GM18907 (cell line): ENCODE measurements around the gene DISP3.

Source experiments
- ATAC-seq: cut with Tn5 transposase; IDR thresholded peaks from one replicate; pipeline ENCODE4 v1.9.1; 2021; ENCODE audit warnings: mild to moderate bottlenecking, moderate library complexity; ENCODE audit not compliant: unreplicated experiment

Gene DISP3

DNA sequence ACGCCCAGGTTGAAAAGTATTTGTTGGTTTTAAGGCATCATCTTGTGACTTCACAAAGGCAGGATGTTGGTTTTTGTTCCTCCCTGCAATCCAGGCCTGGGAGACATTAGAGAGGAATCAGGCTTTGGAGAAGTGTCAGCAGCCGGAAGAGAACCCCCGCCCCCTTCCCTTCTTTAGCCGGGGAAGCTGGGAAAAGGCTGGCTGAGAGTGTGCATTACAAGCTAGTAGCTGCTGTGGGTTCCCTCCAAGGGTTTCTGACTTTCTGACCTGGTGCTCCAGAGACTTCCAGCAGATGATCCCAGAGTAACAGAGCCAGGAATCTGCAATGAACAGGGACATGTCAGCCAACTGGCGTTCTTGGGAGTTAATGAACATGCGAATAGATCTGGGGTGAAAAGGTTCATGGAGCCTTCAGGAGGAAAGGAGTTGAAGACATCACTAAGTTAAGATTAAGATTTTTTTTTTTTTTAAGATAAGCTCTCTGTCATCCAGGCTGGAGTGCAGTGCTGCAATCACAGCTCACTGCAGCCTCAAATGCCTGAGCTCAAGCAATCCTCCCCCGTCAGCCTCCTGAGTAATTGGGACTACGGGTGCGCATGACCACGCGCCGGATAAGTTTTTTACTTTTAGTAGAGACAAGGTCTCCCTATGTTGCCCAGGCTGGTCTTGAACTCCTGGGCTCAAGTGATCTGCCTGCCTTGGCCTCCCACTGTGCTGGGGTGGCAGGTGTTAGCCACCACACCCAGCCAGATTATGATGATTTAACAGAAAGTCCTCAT, 7.5 kb downstream of the DISP3 start:
- ATAC-seq = no peak

DNA sequence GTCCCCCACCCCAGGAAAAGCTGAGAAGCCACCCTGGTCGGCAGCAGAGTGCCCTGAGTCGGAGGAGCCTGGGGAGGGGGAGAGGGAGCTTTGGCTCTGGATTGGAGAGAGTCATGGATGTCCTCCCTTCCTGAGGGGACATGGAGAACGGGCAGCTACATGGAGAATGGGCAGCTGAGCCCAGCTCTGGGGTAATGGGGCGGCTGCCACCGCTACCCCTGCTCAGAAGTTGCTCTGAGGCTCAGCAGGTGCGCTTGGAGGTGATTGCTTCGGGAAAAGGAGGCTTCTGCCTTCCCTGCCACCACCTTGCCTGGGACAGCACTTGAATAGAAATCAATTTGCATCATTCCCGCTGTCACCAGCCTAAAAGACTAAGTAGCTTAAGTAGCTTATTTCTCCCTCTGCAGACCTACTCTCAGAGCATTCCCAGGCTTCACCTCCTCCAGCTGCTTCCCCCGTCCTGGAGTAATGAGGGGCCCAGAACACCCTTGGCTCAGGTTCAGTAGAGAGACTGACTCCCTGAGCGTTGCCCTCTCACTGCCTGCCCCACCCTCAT, 8.3 kb downstream of the DISP3 start:
- ATAC-seq = no peak

DNA sequence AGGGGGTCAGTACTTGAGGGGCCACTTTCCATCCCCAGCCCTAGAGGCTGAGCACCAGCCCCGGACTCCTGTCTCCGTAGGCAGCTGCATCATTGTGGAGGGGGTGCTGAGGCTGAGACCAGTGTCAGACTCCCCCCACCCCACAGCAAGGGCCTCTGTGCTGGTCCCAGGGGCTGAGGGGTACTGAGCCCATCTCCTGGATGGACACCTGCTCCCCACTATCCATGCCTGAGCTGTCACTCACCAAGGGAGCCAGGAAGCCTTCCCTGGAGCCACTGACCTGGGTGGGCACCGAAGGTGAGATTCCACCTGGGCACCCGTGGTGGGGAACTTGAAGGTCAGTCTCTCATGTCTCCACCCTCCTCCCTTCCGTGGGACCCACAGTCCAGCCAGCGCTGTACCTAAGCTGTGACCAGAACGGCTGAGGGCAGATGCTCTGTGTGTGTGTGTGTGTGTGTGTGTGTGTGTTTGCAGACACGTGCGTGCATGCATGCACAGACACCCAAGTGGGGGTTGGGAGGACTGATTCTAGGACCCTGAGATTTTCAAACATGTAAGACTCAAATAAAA, 9.3 kb downstream of the DISP3 start:
- ATAC-seq = no peak

DNA sequence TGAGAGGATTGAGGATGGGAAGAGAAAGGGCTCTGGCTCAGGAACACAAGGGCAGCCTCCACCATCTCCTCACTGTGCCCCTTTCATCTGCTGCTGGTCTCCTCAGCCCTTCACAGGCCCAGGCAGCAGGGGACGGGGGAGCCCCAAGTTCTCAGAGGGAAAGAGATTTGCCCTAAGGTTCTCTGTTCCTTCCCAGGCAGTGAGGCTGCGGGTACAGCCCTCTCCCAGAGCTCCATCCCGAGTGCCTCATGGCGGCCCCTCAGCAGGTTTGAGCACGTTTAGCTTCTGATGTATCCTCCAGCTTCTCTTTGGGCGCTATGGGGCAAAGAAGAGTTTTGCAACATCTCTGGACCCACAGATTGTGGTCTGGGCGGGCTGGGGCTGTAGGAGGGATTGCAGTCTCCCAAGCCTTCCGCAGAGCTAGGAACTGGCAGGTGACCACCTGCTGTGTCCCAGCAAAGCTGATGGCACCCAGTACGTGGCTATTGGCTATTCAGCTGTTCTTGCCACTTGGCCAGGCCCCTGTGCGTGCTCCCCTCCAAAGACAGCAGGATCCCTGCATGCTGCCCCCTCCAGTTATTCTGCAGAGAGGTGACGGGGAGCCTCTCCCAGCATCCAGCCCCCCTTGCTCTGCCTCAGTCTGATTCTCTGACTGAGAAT, 10.1 kb downstream of the DISP3 start:
- ATAC-seq = no peak

DNA sequence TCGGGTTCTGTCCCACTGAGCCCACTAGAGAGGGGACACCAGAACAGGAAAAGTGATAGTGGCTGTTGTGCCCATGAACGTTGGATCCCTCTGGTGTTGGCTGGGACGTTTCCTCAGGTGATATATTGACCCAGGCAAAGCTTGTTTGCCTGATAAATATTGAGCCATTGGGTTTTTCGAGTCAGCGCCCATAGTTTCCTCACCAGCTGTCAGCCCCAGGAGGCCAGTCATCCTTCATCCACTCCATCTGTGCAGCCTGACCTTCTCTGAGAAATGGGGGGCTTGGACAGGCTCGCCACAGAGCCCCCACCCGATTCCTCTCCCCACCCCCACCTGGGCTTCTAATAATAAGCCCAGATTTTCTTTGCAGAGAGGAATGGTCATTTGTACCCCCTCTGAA, 13.3 kb downstream of the DISP3 start:
- ATAC-seq = no peak

DNA sequence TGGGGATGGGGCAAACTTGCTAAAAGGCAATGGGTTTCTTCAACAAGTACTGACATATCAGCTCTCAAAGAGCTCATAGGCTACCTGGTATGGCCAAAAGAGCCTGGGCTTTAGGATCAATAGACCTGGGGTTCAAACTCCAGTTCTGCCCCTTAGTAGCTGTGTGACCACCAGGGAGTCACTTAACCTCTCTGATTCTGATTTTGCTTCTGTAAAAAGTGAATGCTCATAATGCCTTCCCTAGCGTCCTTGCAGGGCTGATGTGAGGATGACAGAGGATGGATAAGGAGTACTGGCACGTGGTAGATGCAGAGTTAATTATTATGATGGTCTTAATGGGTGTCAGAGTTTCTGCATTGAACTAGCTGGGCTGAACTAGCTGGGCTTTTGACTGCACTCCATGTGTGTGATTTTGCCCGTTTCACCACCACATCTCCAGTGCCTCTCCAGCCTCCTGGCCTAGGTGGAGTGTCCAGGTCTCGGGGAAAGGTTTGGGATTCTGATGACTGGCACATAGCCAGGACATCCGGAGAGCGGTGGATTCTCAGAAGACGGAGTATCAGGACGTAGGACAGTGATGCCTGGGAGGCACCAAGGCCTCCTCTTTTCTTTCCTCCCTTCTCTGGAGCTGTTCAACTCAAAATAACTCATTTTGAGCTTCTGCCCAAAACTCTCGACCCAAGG, 15.2 kb downstream of the DISP3 start:
- no peak for ATAC-seq

DNA sequence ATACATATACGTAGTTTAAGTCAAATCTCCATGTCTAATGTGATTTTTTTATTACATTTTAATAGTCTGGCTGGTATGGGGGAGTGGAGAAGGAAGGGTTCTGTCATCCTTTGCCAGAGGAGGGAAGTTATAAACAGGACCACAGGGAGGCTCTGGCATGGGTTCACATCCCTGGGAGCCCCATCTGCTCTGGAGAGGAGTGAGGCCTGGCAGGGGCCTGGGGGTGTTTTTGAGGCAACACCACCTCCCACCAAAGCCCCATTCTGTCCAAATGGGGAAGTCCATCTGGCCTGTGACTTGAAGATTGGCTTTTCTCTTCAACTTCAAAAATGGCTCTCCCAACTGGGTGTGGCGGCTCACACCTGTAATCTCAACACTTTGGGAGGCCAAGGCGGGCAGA, 15.8 kb downstream of the DISP3 start:
- ATAC-seq = no peak

DNA sequence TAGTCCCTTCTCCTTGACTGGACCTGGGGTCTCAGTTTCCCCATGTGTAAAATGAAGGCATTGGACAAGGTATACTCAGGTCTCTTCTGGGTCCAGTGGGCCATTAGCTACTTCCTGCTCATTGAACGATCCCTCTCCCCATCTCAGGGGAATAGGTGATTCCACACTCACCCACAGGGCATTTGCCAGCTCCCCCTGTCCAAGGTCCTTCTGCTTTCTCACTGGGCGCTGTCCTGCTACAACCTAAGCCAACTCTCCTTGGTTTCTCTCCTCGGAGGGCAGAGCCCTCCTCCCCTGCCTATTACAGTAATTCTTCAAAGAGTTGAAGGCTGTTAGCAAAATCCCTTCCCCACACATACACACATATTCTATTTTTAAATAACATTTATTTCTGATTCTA, 16.6 kb downstream of the DISP3 start:
- no peak for ATAC-seq

DNA sequence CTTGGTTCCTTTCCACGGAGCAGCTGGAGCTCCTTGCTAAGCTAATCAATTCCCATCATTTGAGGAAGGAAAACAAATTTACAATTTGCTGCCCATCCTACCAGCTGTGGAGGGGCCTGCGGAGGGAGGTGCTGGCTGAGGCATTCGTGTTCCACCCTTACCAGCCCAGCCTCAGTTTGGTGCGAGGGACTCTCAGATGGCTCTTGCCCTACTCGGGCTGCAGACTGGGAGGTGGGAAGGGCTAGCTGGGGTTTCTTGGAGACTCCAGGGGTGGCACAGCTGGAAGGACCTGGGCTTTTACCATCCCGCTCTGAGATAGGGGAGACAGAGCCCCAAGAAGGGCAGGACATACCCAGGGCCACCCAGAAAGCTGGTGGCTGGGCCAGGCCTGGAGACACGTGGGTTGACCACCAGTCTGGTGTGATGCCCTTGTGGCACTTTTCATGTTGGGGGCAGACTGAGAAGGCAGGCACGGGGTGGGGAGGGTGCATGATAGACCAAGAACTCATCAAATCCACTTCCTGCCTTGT, 17.7 kb downstream of the DISP3 start:
- no peak for ATAC-seq

DNA sequence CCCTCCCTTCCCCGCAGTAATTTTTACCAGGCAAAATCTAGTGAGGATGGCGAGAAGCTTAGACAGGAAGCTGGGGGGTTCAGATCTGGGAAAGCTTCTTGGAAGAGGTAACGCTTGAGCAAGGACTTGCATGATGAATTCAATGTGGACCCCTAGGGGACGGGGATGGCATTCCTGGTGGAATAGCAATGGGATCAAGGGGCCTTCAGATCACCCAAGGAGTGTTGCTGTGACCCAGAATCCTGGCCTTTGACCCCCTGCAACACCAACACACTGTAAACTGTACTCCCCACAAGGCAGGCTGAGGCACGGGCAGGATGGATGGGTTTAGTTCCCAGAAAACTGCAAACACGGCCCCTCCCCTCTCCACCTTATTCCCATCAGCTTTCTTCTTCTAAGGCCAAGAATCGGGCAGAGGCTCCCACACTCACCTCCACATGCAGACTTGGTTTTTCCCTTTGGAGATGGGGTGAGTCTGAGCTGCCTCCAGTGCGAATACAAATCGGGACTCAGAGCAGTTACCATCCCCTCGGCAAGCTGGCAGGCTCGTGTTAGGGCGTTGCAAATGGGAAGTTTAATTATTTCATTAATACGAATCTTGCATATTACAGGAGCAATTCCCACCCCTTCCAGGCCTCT, 20.1 kb downstream of the DISP3 start:
- no peak for ATAC-seq

DNA sequence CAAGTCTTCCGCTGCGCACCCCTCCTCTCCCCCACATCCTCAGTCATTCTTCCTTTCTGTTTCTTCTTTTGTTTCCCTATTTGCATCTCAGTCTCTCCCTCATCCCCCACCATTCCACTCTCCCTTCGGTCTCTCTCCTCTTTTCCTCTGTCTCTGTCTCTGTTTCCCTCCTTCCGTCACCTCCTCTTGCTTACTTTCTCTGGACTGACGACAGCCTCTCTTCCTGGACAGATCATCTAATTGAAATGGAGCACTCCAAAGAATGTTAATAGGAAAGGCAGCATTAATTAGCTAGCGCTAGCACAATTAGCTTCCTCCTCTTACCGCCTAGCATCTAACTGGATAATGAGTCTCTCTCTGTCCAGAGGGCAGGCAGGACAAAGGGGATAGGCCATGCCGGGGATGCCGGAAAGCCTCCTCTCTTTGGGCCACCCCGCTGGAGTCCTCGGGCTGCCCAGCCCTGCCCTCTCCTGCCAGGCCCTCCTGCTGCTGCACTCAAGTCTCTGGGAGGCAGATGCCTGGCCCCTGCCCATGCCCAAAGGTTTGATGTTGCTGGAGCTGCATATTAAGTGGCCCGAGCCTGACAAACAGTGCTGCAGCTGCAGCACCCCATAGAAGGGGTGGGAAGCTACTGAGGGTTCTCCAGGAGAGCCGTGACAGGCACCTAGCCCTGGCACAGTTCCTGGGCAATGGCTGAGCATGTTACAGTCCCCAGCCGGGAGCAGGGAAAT, 20.8 kb downstream of the DISP3 start:
- no peak for ATAC-seq

DNA sequence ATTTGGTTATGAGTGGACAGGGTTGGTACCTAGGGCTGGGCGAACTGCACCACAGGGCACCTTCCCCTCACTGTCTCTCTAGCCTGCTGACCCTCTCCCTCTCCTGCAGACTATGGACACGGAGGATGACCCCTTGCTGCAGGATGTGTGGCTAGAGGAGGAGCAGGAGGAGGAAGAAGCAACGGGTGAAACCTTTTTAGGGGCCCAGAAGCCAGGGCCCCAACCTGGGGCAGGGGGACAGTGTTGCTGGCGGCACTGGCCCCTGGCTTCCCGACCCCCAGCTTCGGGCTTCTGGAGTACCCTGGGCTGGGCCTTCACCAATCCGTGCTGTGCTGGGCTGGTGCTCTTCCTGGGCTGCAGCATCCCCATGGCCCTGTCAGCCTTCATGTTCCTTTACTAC, 21.9 kb downstream of the DISP3 start:
- ATAC-seq = no peak

DNA sequence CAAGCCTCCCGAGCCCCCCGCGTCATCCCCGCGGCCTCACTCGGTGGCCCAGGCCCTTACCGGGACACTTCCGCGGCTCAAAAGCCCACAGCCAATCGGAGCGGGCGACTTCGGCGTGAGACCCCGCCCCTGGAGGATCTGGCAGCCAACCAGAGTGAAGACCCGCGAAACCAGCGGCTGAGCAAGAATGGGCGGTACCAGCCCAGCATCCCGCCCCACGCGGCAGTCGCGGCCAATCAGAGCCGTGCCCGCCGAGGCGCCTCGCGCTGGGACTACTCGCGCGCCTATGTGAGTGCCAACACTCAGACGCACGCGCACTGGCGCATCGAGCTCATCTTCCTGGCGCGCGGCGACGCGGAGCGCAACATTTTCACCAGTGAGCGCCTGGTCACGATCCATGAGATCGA, 22.5 kb downstream of the DISP3 start:
- ATAC-seq = no peak

DNA sequence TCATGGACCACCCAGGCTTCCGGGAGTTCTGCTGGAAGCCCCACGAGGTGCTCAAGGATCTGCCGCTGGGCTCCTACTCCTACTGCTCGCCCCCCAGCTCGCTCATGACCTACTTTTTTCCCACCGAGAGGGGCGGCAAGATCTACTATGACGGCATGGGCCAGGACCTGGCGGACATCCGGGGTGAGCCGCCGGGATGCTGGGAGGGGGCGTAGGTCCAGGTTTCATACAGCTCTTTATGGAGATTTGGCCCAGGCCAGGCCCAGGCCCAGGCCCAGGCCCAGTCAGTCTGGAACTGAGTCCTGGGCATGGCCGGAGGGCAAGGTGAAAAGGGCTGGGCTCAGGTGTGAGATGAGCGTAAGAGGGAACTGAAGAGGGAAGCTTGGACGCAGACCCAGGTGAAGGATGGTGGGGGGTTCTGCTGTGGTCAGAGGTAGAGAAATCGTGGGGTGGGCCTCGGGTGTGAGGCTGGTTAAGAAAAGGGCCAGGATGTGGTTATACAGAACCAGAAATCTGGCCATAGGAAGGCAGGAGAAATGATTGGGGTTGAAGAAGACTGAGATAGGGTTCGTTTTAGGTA, 23.0 kb downstream of the DISP3 start:
- ATAC-seq = no peak

DNA sequence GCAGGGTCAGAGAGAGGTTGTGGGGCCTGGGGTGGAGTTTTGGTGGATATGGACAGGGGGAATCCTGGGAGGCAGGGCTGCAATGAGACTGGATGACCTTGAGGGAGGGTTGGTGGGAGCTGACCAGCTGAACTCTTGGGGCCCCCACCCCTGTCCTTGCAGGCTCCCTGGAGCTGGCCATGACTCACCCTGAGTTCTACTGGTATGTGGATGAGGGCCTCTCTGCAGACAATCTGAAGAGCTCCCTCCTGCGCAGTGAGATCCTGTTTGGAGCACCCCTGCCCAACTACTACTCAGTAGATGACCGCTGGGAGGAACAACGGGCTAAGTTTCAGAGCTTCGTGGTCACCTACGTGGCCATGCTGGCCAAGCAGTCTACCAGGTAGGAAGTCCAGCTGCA, 23.6 kb downstream of the DISP3 start:
- no peak for ATAC-seq

DNA sequence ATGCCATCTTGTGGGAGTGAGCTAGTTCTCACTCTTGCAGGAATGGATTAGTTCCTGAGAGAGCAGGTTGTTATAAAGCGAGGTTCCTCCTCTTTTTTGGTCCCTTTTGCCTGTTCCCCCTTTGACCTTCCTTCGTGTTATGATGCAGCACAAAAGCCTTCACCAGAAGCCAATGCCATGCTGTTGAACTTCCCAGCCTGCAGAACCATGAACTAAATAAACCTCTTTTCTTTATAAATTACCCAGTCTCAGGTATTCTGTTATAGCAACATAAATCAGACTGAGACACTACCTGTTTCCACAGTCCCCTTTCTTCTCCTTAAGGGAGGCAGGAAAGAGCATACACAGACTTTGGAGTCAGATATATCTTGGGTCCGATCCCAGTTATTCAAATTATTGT, 25.6 kb downstream of the DISP3 start:
- ATAC-seq = no peak

DNA sequence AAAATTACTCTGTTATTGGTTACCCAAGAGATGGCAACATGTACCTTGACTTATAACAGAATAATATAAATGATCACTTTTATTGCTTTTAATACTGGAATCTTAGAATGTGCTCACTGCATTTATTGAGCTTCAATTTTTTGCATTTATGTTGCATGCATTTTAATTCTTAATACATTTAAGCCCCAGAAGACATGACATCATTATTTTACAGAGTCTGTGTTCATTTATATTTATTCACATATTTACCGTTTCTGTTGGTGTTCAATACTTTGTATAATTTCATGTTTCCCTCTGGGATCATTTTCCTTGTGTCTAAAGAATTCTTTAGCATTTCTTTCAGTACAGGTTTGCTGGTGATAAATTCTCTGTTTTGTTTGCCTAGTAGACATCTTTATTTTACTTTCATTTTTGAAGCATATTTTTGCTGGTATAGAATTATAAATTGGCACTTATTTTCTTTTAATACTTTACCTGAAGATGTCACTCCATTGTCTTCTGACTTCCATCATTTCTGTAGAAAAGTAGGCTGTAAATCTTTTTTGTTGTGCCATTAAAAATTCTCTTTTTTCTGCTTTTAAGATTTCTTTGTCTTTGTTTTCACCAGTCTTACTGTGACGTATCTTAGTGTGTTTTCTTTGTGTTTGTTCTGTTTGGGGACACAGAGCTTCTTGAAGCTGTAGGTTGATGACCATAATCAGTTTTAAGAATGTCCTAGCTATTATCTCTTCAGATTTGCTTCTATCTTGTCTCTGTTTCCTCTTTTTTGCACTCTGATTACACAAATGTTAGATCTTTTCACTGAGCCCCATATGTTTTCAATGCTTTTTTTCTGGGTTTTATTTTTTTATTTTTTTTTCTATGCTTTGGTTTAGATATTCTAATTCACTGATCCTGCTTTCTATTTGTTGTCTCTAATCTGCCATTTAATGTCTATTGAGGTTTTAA, 26.9 kb downstream of the DISP3 start:
- no peak for ATAC-seq

DNA sequence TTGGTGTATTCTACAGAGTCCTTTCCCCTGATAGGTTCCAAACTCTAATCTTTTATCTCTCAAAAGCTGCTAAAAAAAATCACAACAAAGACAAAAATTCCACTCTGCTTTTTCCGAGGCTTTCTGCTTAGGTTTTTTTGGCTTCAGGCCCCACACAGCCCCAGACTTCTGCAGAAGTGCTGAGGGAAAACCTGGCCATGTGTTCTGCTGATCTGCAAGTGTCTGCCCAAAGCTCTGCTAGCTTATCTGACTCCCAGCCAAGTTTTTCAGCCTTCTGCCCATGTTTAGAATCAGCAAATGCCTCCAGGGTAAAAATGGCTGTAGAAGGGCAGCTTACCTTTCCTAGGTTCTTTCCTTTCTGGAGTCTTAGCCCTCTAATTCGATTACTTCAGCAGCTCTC, 28.4 kb downstream of the DISP3 start:
- ATAC-seq = no peak

DNA sequence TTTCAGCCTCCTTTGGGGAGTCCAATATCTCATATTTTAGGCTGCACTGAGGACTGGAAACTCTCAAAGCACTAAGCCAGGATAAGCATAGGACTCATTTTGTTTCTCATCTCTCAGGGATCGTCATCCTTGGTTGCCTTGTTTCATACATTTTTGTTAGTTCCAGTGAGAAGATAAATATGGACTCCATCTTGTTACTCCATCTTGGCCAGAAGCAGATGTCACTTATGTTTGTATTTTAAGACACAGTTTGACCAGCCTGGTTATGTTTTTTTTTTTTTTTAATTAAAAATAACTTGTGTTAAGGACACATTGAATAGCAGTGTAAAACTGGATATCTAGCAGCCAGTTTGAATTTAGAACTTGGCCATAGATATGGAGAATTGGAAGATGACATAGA, 34.7 kb downstream of the DISP3 start:
- no peak for ATAC-seq
